K562 (cell line): Measurements from ENCODE around the gene CLGN. TPM values are rescaled to one million over a fixed set of nuclear protein-coding genes. Genes with fewer than 3 reads are reported as not detected.
A peak's percentile ranks its signal among the peaks of the same experiment; 100 is the strongest.

ENCODE experiments used
- ARID1B ChIP-seq: fragments of 450-650 bp; IDR thresholded peaks from 2 replicates; pipeline ENCODE4 v1.6.1; 2016; ENCODE audit warnings: antibody characterized with exemption, mild to moderate bottlenecking, inconsistent platforms
- ATF2 ChIP-seq: sonication (generic); formaldehyde crosslinking; IDR thresholded peaks from 2 replicates; pipeline ENCODE4 v1.8.1; 2022; ENCODE audit warnings: missing genetic modification reagents
- BCL6 ChIP-seq: fragments of 250-450 bp; sonication (Bioruptor Pico); IDR thresholded peaks from 2 replicates; pipeline ENCODE4 v1.4.0; 2020
- C11orf30 ChIP-seq: fragments of 450-650 bp; IDR thresholded peaks from 2 replicates; pipeline ENCODE4 v1.6.1; 2016; ENCODE audit warnings: low read depth, mild to moderate bottlenecking
- DNMT1 ChIP-seq: fragments of 450-650 bp; IDR thresholded peaks from 2 replicates; pipeline ENCODE4 v1.6.1; 2016; ENCODE audit warnings: antibody characterized with exemption, mild to moderate bottlenecking
- FOS ChIP-seq: IDR thresholded peaks from 3 replicates; pipeline ENCODE4 v1.6.1; 2011; ENCODE audit not compliant: insufficient read length; ENCODE audit errors: extremely low read depth
- MAFG ChIP-seq: fragments of 450-650 bp; conservative IDR thresholded peaks from 2 replicates; pipeline ENCODE4 v1.6.1; 2016; ENCODE audit warnings: missing genetic modification characterization, missing compliant biosample characterization
- NCOA2 ChIP-seq, 2 experiments: fragments of 450-650 bp; IDR thresholded peaks; 2 replicates each; pipeline ENCODE4 v1.6.1; 2018; ENCODE audit warnings: mild to moderate bottlenecking in 2 of 2, moderate library complexity in 1 of 2; ENCODE audit not compliant: partially characterized antibody in 2 of 2
- NFE2 ChIP-seq: IDR thresholded peaks from 2 replicates; pipeline ENCODE4 v1.6.1; 2014; ENCODE audit warnings: antibody characterized with exemption, low read depth
- NFE2L1 ChIP-seq: fragments of 450-650 bp; IDR thresholded peaks from 2 replicates; pipeline ENCODE4 v1.6.1; 2016; ENCODE audit warnings: missing genetic modification characterization, low read depth, mild to moderate bottlenecking, missing compliant biosample characterization, moderate library complexity, borderline replicate concordance
- PRMT5 ChIP-seq: sonication (generic); formaldehyde crosslinking; IDR thresholded peaks from 2 replicates; pipeline ENCODE4 v1.5.0; 2020; ENCODE audit warnings: missing genetic modification reagents
- PYGO2 ChIP-seq: fragments of 450-650 bp; IDR thresholded peaks from 2 replicates; pipeline ENCODE4 v1.6.1; 2016; ENCODE audit warnings: mild to moderate bottlenecking, missing genetic modification characterization, moderate library complexity, missing compliant biosample characterization
- SLC30A9 ChIP-seq: fragments of 250-450 bp; sonication (Bioruptor Pico); IDR thresholded peaks from 2 replicates; pipeline ENCODE4 v1.8.0; 2022; ENCODE audit warnings: mild to moderate bottlenecking, moderate library complexity
- SMAD4 ChIP-seq: fragments of 250-450 bp; sonication (Bioruptor Pico); conservative IDR thresholded peaks from 2 replicates; pipeline ENCODE4 v1.8.0; 2021; ENCODE audit warnings: inconsistent platforms, mild to moderate bottlenecking, moderate library complexity
- SMARCA4 ChIP-seq: fragments of 450-650 bp; IDR thresholded peaks from 2 replicates; pipeline ENCODE4 v1.6.1; 2016
- ZBTB40 ChIP-seq, 2 experiments: fragments of 450-650 bp in 1 of 2; sonication (generic) in 1 of 2; formaldehyde crosslinking in 1 of 2; IDR thresholded peaks; 2 replicates each; pipeline versions ENCODE4 v1.7.1 to v1.9.0; 2016 to 2022; ENCODE audit warnings: inconsistent platforms in 1 of 2, mild to moderate bottlenecking in 1 of 2, missing genetic modification reagents in 1 of 2
- ZBTB9 ChIP-seq: fragments of 450-650 bp; formaldehyde crosslinking; IDR thresholded peaks from 2 replicates; pipeline ENCODE4 v1.4.0; 2020; ENCODE audit warnings: mild to moderate bottlenecking, moderate library complexity
- ZNF316 ChIP-seq: fragments of 450-650 bp; IDR thresholded peaks from 2 replicates; pipeline ENCODE4 v1.6.1; 2016
- ZNF324 ChIP-seq: fragments of 250-450 bp; sonication (Bioruptor Pico); IDR thresholded peaks from 2 replicates; pipeline ENCODE4 v1.4.0; 2020; ENCODE audit warnings: mild to moderate bottlenecking
- ZNF384 ChIP-seq: IDR thresholded peaks from 2 replicates; pipeline ENCODE4 v1.6.1; 2012; ENCODE audit warnings: low read depth, low read length, improper control_type of control experiment
- polyA plus RNA-seq, 8 experiments: library from polyadenylated mRNA; depleted of rRNA in 4 of 8; stranded (reverse) in 5 of 8; unstranded in 3 of 8; fragments of >200 nt; fragmentation: Nextera tagmentation in 2 of 8; fragmentation: Illumina TruSeq in 1 of 8; extraction: Ambion mirVana in 2 of 8; extraction: Trizol in 1 of 8; gene quantifications; 2 replicates each; pipeline versions ENCODE4 v1.2.1 to v1.2.3, GENCODE V29; 2011 to 2014; ENCODE audit warnings: inconsistent platforms in 1 of 8, missing spikeins in 1 of 8
- total RNA-seq, 7 experiments: library from RNA; depleted of rRNA in 6 of 7; stranded (reverse); fragments of >200 nt in 6 of 7; fragmentation: Illumina TruSeq in 2 of 7; extraction: Trizol in 2 of 7; gene quantifications; 2 replicates each; pipeline versions ENCODE4 v1.2.1 to v1.2.3, GENCODE V29; 2011 to 2021; ENCODE audit warnings: low replicate concordance in 1 of 7

CLGN gene
- total and polyA plus RNA-seq, 9 of the 15 experiments (the other 6 are each of a cell fraction or from before 2014, with no cell fraction given): 0.22 to 3.6 (median 2.7) TPM

- TF ChIP-seq ZBTB9 (no peak), PYGO2 (tag) (no peak), C11orf30 (peak; percentile 71), FOS (no peak), ARID1B (peak; percentile 33), BCL6 (CRISPR knock-in tag) (no peak), SLC30A9 (CRISPR knock-in tag) (no peak), DNMT1 (no peak), ZNF384 (0 out of 2 replicates have a peak, but pooled peaks have one; percentile 17), ZBTB40 (IDR thresholded peaks at IDR 0.05) (no peak), ZBTB40 (CRISPR knock-in tag; IDR thresholded peaks at IDR 0.05) (no peak), NCOA2 (IDR thresholded peaks at IDR 0.05; ENCODE audit: partially characterized antibody in 2 of 2) (no peak), PRMT5 (CRISPR knock-in tag) (no peak), SMARCA4 (peak; percentile 37; the same call in 1 of the 2 replicates), ZNF316 (peak; percentile 71), ZNF324 (CRISPR knock-in tag) (no peak), MAFG (tag) (peak; percentile 79), NFE2L1 (tag) (0 out of 2 replicates have a peak, but pooled peaks have one; percentile 42), NFE2 (peak; percentile 81), SMAD4 (CRISPR knock-in tag) (no peak), ATF2 (no peak)
Observed at GRCh38 chr4:140368686-140369085, 58.8 kb downstream of the CLGN start (continued).
